ENCODE data around the gene WDR81. TPM values are rescaled to one million over a fixed set of nuclear protein-coding genes. Genes with fewer than 3 reads are reported as not detected.

The WDR81 gene
- total RNA-seq: 29.4 and 63.8 TPM in 2 replicates

GRCh38 chr17:1724351-1724868 is at the start of gene WDR81:
Gene WDR81 (plus strand): TSS chr17:1724704. CDS start chr17:1724960, 256 bp downstream.

DNA sequence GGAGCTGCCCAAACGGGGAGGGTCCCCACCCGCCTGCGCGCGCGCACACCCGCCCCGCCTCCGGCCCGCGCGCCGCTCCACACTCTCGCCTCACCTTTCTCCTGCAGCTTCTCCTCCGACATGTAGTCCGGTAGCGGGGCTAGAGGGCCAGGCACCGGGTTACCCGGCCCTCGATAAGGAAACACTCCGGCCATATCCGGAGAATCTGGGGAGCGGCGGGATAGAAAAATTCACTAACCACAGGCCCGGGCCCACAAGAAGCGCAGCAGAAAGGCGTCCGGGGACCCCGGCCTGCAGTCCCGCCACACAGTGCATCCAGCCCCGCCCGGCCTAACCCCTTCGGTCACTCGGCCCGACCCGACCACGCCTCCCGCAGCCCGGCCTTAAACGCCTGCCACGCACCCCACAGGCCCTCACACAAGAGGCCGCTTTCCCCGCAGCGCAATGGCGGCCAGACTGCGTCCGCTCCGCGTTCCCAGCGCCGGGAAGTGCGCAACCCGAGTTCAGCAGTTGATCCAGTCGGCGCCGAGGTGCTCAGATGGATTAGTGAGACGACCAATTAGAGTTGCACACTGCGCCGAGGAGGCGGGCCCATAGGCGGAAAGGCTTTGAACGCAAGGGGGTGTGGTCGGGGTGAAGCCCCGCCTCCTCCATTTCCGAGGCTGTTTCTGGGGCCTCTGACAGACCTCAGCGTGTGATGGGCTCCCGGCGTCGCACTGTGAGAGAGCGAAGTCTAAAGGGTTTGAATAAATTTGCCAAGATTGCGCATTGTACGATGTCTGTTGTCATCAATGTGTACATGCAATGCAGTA is 39.9 kb upstream of the WDR81 start, which contains the start of gene PRPF8:
PRPF8 (minus strand) TSS at position 490 of the 812 bp plus-strand sequence; CDS start at position 194, 296 bp downstream.

DNA sequence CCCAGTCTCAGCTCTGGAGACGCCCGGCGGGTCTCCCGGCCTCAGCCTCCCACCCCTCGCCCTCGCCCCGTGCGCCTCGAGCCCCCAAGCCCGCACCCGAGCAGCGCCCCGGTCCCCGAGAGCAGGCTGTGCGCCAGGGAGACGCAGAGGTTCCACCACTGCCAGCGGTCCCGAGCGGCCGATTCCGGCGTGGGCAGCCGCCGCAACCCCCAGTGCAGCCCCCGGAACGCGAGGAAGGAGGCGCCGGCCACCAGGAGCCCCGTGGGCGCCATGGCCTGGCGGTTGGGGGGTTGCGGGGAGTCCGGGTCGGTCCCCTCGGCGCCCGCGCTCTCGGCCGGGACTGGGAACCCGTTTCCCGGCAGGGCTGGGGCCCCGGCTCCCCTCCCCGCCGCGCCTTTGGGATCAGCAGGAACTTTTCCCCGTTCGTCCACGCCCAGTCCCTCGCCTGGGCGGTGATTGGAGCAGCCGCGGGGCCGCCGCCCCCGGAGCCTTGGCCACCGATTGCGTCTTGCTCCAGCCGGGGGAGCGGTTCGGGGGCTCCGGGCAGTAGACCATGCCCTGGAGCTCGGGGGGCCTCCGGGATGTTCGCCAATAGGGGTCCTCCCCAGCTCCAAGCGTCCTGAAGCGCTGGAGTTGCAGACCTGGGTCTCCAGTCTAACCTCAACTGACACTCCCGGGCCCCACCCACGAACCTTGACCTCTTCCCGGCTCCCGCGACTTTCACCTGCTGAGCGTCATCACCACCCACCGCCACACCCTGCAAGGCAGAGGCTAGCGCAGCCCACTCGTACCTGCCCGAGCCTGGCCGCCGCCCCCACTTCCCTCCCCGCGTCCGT is 14.3 kb upstream of the WDR81 start, which contains the start of gene TLCD2:
TLCD2 (minus strand) TSS at position 407 of the 836 bp plus-strand sequence; CDS start at position 272, 135 bp downstream.

DNA sequence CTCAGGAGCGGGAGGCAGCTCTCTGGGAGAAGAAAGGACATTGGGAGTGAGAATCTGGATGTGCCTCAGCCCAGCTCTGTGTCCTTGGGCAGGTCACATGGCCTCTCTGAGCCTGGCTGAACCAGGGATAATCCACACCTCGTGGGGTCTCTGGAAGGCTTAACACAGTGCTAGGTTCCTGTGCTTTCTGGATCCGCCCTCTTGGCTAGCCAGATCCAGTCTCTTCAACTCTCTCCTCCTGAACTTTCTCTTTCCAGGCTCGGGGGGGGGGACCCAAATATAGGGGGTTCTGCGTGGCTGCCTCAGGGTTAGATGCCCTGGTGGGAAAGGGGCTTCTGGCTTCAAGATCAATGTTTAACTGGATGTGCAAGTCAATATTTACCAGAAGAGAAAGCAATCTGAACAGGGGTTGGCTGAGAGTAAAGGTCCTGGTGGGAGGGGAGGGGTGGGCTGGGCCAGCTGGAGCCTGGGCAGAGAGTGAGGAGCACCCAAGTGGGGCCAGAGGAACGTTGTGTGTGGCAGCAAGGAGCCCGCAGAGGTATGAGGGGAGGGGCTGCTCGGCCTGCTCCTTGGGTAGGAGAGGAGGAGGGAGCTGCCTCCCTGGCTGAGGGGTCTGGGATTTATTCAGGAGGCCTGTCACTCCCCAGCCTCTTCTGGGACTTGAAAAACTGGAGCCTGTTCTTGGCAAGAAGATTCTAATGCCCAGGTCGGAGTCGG is 18.0 kb downstream of the WDR81 start, which contains the start of gene SERPINF2:
SERPINF2 (plus strand) TSS at position 501 of the 717 bp plus-strand sequence. CDS start 2,125 bp downstream, outside the sequence.

Other genes starting within 250 kb of the WDR81 start
- gene MYO1C, start 232.0 kb upstream of the WDR81 start, total RNA-seq: 201 and 218 TPM in 2 replicates
- gene INPP5K, start 208.1 kb upstream of the WDR81 start, total RNA-seq: 30.1 and 41.4 TPM in 2 replicates
- gene PITPNA, start 161.9 kb upstream of the WDR81 start, total RNA-seq: 18.4 and 18.8 TPM in 2 replicates
- gene SLC43A2, start 95.9 kb upstream of the WDR81 start, total RNA-seq: 4.5 and 14.9 TPM in 2 replicates
- gene SCARF1, start 79.0 kb upstream of the WDR81 start, total RNA-seq: 0.73 and 0.83 TPM in 2 replicates
- 8.0 and 13.9 TPM in 2 replicates for gene RILP, start 74.8 kb upstream of the WDR81 start, total RNA-seq
- 117 and 150 TPM in 2 replicates for gene PRPF8, start 39.8 kb upstream of the WDR81 start, total RNA-seq
- 4.9 and 6.8 TPM in 2 replicates for gene TLCD2, start 14.3 kb upstream of the WDR81 start, total RNA-seq
- 0.33 TPM in 1 of 2 replicates, not detected in the other for gene SERPINF2, start 18.2 kb downstream of the WDR81 start, total RNA-seq
- gene SERPINF1, start 37.4 kb downstream of the WDR81 start, total RNA-seq: 380 and 569 TPM in 2 replicates
- 7.9 and 10.4 TPM in 2 replicates for gene SMYD4, start 105.2 kb downstream of the WDR81 start, total RNA-seq
- gene RPA1, start 105.3 kb downstream of the WDR81 start, total RNA-seq: 22.7 and 41.7 TPM in 2 replicates

Data from smooth muscle cell of trachea (primary cell).